HEK293 (cell line): ENCODE results near the gene TALDO1.

Source experiments
- CTCF ChIA-PET: fragments of 350-600 bp; formaldehyde crosslinking; extraction: SDS; loops from one replicate; lab custom pipeline; 2021; ENCODE audit warnings: antibody characterized with exemption; lab: Yijun Ruan, JAX
- POLR2A ChIA-PET: fragments of 300-600 bp; formaldehyde crosslinking; extraction: SDS; loops from one replicate; lab custom pipeline; 2020; ENCODE audit warnings: antibody characterized with exemption, inconsistent platforms; lab: Yijun Ruan, JAX
- H3K27ac ChIP-seq: fragments of 200-500 bp; sonication (Bioruptor generic); 2 replicates; pipeline ENCODE4 v1.5.1; 2014; ENCODE audit warnings: low read depth, low read length, control low read depth, inconsistent platforms; ENCODE audit errors: extremely low read depth
- H3K36me3 ChIP-seq, 2 experiments: fragments of 200-500 bp in 1 of 2; sonication (Bioruptor generic) in 1 of 2; 1 replicate in 1 of 2; 2 replicates in 1 of 2; pipeline ENCODE4 v1.5.1; 2014 to 2017; ENCODE audit warnings: inconsistent platforms in 2 of 2, low read length in 2 of 2; ENCODE audit not compliant: control insufficient read depth in 2 of 2, insufficient read depth in 1 of 2
- H3K4me1 ChIP-seq: fragments of 200-500 bp; sonication (Bioruptor generic); 2 replicates; pipeline ENCODE4 v1.5.1; 2014; ENCODE audit warnings: mild to moderate bottlenecking, low read length, inconsistent platforms; ENCODE audit not compliant: control insufficient read depth, insufficient read depth
- H3K4me3 ChIP-seq: 2 replicates; pipeline ENCODE4 v1.5.1; 2011; ENCODE audit warnings: low read depth, mild to moderate bottlenecking, control low read depth, low read length, moderate library complexity
- H3K9me3 ChIP-seq: fragments of 200-500 bp; sonication (Bioruptor generic); 2 replicates; pipeline ENCODE4 v1.5.1; 2014; ENCODE audit warnings: low read depth, low read length, inconsistent platforms; ENCODE audit not compliant: control insufficient read depth, insufficient read depth
- BCL11A ChIP-seq: fragments of 450-650 bp; formaldehyde crosslinking; IDR thresholded peaks from 2 replicates; pipeline ENCODE4 v1.5.1; 2016; ENCODE audit warnings: low read depth, missing biosample characterization, missing genetic modification characterization
- EGR2 ChIP-seq: fragments of 450-650 bp; formaldehyde crosslinking; IDR thresholded peaks from 2 replicates; pipeline ENCODE4 v1.5.1; 2016; ENCODE audit warnings: low read depth, missing biosample characterization, missing genetic modification characterization
- HOXD13 ChIP-seq: sonication (generic); formaldehyde crosslinking; IDR thresholded peaks from 2 replicates; pipeline ENCODE4 v1.8.0; 2022; ENCODE audit warnings: missing genetic modification reagents, borderline replicate concordance
- MZF1 ChIP-seq: fragments of 450-650 bp; formaldehyde crosslinking; IDR thresholded peaks from 2 replicates; pipeline ENCODE4 v1.5.1; 2017; ENCODE audit warnings: missing biosample characterization, missing genetic modification characterization, borderline replicate concordance
- ZBTB20 ChIP-seq: fragments of 450-650 bp; formaldehyde crosslinking; IDR thresholded peaks from 2 replicates; pipeline ENCODE4 v1.5.1; 2016; ENCODE audit warnings: missing biosample characterization, missing genetic modification characterization
- ZBTB8A ChIP-seq: fragments of 450-650 bp; formaldehyde crosslinking; IDR thresholded peaks from 2 replicates; pipeline ENCODE4 v1.5.1; 2016; ENCODE audit warnings: missing biosample characterization, missing genetic modification characterization
- ZFHX2 ChIP-seq: fragments of 450-650 bp; formaldehyde crosslinking; conservative IDR thresholded peaks from 2 replicates; pipeline ENCODE4 v1.5.1; 2016; ENCODE audit warnings: missing biosample characterization, missing genetic modification characterization
- ZFP3 ChIP-seq: fragments of 450-650 bp; formaldehyde crosslinking; IDR thresholded peaks from 2 replicates; pipeline ENCODE4 v1.5.1; 2016; ENCODE audit warnings: low read depth, missing biosample characterization, missing genetic modification characterization
- ZNF132 ChIP-seq: fragments of 450-650 bp; formaldehyde crosslinking; IDR thresholded peaks from 2 replicates; pipeline ENCODE4 v1.5.1; 2017; ENCODE audit warnings: missing biosample characterization, missing genetic modification characterization, borderline replicate concordance
- ZNF175 ChIP-seq: fragments of 450-650 bp; formaldehyde crosslinking; IDR thresholded peaks from 2 replicates; pipeline ENCODE4 v1.5.1; 2016; ENCODE audit warnings: missing biosample characterization, missing genetic modification characterization
- ZNF274 ChIP-seq, 2 experiments: fragments of 200-500 bp in 1 of 2; fragments of 450-650 bp in 1 of 2; sonication (Bioruptor generic) in 1 of 2; formaldehyde crosslinking in 1 of 2; IDR thresholded peaks; 2 replicates each; pipeline versions ENCODE4 v1.5.1 to v1.6.1; 2014 to 2016; ENCODE audit warnings: borderline replicate concordance in 1 of 2, inconsistent platforms in 1 of 2, low read length in 1 of 2, missing biosample characterization in 1 of 2, missing genetic modification characterization in 1 of 2
- ZNF366 ChIP-seq: fragments of 450-650 bp; formaldehyde crosslinking; conservative IDR thresholded peaks from 2 replicates; pipeline ENCODE4 v1.5.1; 2016; ENCODE audit warnings: missing biosample characterization, missing genetic modification characterization
- ZNF394 ChIP-seq: fragments of 450-650 bp; formaldehyde crosslinking; IDR thresholded peaks from 2 replicates; pipeline ENCODE4 v1.5.1; 2016; ENCODE audit warnings: missing biosample characterization, missing genetic modification characterization, mild to moderate bottlenecking, moderate library complexity, borderline replicate concordance
- ZNF501 ChIP-seq: fragments of 450-650 bp; formaldehyde crosslinking; IDR thresholded peaks from 2 replicates; pipeline ENCODE4 v1.5.1; 2016; ENCODE audit warnings: missing biosample characterization, missing genetic modification characterization
- ZNF561 ChIP-seq: fragments of 450-650 bp; IDR thresholded peaks from 2 replicates; pipeline ENCODE4 v1.5.1; 2018; ENCODE audit warnings: missing biosample characterization, missing genetic modification characterization, borderline replicate concordance
- ZNF621 ChIP-seq: fragments of 450-650 bp; formaldehyde crosslinking; IDR thresholded peaks from 2 replicates; pipeline ENCODE4 v1.5.1; 2017; ENCODE audit warnings: missing biosample characterization, missing genetic modification characterization
- ZNF707 ChIP-seq: fragments of 450-650 bp; formaldehyde crosslinking; IDR thresholded peaks from 2 replicates; pipeline ENCODE4 v1.5.1; 2016; ENCODE audit warnings: missing biosample characterization, missing genetic modification characterization
- ZNF768 ChIP-seq: fragments of 450-650 bp; formaldehyde crosslinking; IDR thresholded peaks from 2 replicates; pipeline ENCODE4 v1.5.1; 2018; ENCODE audit warnings: missing biosample characterization, mild to moderate bottlenecking, missing genetic modification characterization
- ZNF791 ChIP-seq: fragments of 450-650 bp; formaldehyde crosslinking; IDR thresholded peaks from 2 replicates; pipeline ENCODE4 v1.5.1; 2016; ENCODE audit warnings: missing biosample characterization, missing genetic modification characterization
- TF ChIP-seq, protein P1 (sequence below): fragments of 450-650 bp; formaldehyde crosslinking; optimal IDR thresholded peaks from 2 replicates; pipeline ENCODE3; 2016; ENCODE audit warnings: missing biosample characterization, mild to moderate bottlenecking, missing genetic modification characterization
- TF ChIP-seq, protein P2 (sequence below): fragments of 450-650 bp; formaldehyde crosslinking; IDR thresholded peaks from 2 replicates; pipeline ENCODE4 v1.5.1; 2016; ENCODE audit warnings: missing biosample characterization, missing genetic modification characterization
- TF ChIP-seq, protein P3 (sequence below): fragments of 450-650 bp; formaldehyde crosslinking; IDR thresholded peaks from 2 replicates; pipeline ENCODE4 v1.5.1; 2016; ENCODE audit warnings: missing biosample characterization, missing genetic modification characterization
- TF ChIP-seq, protein P4 (sequence below): fragments of 450-650 bp; formaldehyde crosslinking; IDR thresholded peaks from 2 replicates; pipeline ENCODE4 v1.5.1; 2017; ENCODE audit warnings: missing biosample characterization, missing genetic modification characterization
- TF ChIP-seq, protein P5 (sequence below): fragments of 450-650 bp; formaldehyde crosslinking; IDR thresholded peaks from 2 replicates; pipeline ENCODE4 v1.5.1; 2016; ENCODE audit warnings: missing biosample characterization, missing genetic modification characterization, low read depth
- TF ChIP-seq, protein P6 (sequence below): fragments of 450-650 bp; formaldehyde crosslinking; IDR thresholded peaks from 2 replicates; pipeline ENCODE4 v1.5.1; 2017; ENCODE audit warnings: missing biosample characterization, mild to moderate bottlenecking, missing genetic modification characterization, moderate library complexity

Gene TALDO1

DNA sequence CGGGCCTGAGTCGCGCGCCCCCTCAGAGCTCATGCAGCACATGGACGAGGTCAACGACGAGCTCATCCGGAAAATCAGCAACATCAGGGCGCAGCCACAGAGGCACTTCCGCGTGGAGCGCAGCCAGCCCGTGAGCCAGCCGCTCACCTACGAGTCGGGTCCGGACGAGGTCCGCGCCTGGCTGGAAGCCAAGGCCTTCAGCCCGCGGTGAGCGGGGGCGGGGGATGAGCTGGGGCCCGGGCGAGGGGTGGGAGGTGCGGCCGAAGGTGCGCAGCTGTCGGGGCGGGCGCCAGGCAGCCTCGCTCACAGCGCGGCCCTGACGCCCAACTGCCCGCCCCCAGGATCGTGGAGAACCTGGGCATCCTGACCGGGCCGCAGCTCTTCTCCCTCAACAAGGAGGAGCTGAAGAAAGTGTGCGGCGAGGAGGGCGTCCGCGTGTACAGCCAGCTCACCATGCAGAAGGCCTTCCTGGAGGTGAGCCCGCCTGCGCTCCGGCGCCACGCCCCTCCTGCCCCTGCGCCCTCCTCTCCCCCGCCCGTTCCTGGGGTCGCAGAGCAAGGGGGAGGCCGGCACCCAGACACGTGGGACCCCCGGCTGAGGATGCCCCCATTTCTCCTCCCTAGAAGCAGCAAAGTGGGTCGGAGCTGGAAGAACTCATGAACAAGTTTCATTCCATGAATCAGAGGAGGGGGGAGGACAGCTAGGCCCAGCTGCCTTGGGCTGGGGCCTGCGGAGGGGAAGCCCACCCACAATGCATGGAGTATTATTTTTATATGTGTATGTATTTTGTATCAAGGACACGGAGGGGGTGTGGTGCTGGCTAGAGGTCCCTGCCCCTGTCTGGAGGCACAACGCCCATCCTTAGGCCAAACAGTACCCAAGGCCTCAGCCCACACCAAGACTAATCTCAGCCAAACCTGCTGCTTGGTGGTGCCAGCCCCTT is 20.7 kb upstream of the TALDO1 start:
- no peaks in the 10 kb centered on the region; the same call in 1 of the 2 replicates for H3K4me1 ChIP-seq
- TF ChIP-seq MZF1 (tag by site-specific recombination), result no peak
- TF ChIP-seq, protein P1, sequence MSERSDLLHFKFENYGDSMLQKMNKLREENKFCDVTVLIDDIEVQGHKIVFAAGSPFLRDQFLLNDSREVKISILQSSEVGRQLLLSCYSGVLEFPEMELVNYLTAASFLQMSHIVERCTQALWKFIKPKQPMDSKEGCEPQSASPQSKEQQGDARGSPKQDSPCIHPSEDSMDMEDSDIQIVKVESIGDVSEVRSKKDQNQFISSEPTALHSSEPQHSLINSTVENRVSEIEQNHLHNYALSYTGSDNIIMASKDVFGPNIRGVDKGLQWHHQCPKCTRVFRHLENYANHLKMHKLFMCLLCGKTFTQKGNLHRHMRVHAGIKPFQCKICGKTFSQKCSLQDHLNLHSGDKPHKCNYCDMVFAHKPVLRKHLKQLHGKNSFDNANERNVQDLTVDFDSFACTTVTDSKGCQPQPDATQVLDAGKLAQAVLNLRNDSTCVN, result peak; percentile 44
- TF ChIP-seq ZNF561 (tag by site-specific recombination), result no peak
- peak; percentile 32; the same call in 1 of the 2 replicates for TF ChIP-seq ZNF394 (tag by site-specific recombination)
- TF ChIP-seq ZNF274 (IDR thresholded peaks at IDR 0.05; ENCODE audit: low read length), result no peak
- TF ChIP-seq ZNF274 (tag by site-specific recombination; IDR thresholded peaks at IDR 0.05; ENCODE audit: borderline replicate concordance), result no peak
- TF ChIP-seq ZNF707 (tag by site-specific recombination), result no peak
- TF ChIP-seq, protein P2, sequence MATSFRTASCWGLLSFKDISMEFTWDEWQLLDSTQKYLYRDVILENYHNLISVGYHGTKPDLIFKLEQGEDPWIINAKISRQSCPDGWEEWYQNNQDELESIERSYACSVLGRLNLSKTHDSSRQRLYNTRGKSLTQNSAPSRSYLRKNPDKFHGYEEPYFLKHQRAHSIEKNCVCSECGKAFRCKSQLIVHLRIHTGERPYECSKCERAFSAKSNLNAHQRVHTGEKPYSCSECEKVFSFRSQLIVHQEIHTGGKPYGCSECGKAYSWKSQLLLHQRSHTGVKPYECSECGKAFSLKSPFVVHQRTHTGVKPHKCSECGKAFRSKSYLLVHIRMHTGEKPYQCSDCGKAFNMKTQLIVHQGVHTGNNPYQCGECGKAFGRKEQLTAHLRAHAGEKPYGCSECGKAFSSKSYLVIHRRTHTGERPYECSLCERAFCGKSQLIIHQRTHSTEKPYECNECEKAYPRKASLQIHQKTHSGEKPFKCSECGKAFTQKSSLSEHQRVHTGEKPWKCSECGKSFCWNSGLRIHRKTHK (tag by site-specific recombination), result no peak
- TF ChIP-seq, protein P3, sequence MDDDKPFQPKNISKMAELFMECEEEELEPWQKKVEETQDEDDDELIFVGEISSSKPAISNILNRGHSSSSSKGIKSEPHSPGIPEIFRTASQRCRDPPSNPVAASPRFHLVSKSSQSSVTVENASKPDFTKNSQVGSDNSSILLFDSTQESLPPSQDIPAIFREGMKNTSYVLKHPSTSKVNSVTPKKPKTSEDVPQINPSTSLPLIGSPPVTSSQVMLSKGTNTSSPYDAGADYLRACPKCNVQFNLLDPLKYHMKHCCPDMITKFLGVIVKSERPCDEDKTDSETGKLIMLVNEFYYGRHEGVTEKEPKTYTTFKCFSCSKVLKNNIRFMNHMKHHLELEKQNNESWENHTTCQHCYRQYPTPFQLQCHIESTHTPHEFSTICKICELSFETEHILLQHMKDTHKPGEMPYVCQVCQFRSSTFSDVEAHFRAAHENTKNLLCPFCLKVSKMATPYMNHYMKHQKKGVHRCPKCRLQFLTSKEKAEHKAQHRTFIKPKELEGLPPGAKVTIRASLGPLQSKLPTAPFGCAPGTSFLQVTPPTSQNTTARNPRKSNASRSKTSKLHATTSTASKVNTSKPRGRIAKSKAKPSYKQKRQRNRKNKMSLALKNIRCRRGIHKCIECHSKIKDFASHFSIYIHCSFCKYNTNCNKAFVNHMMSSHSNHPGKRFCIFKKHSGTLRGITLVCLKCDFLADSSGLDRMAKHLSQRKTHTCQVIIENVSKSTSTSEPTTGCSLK, result no peak
- peak; percentile 62 for TF ChIP-seq ZBTB8A
- TF ChIP-seq, protein P4, sequence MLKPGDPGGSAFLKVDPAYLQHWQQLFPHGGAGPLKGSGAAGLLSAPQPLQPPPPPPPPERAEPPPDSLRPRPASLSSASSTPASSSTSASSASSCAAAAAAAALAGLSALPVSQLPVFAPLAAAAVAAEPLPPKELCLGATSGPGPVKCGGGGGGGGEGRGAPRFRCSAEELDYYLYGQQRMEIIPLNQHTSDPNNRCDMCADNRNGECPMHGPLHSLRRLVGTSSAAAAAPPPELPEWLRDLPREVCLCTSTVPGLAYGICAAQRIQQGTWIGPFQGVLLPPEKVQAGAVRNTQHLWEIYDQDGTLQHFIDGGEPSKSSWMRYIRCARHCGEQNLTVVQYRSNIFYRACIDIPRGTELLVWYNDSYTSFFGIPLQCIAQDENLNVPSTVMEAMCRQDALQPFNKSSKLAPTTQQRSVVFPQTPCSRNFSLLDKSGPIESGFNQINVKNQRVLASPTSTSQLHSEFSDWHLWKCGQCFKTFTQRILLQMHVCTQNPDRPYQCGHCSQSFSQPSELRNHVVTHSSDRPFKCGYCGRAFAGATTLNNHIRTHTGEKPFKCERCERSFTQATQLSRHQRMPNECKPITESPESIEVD (tag by site-specific recombination), result no peak
- no peak for TF ChIP-seq ZNF501
- no peak for TF ChIP-seq BCL11A (tag by site-specific recombination)
- TF ChIP-seq HOXD13, result no peak
- TF ChIP-seq ZNF132 (tag by site-specific recombination), result no peak
- TF ChIP-seq ZFHX2 (tag by site-specific recombination), result peak; percentile 88
- no peak for TF ChIP-seq ZNF175 (tag by site-specific recombination)
- no peak for TF ChIP-seq ZNF768 (tag by site-specific recombination)
- peak; percentile 50 for TF ChIP-seq EGR2 (tag by site-specific recombination)
- TF ChIP-seq, protein P5, sequence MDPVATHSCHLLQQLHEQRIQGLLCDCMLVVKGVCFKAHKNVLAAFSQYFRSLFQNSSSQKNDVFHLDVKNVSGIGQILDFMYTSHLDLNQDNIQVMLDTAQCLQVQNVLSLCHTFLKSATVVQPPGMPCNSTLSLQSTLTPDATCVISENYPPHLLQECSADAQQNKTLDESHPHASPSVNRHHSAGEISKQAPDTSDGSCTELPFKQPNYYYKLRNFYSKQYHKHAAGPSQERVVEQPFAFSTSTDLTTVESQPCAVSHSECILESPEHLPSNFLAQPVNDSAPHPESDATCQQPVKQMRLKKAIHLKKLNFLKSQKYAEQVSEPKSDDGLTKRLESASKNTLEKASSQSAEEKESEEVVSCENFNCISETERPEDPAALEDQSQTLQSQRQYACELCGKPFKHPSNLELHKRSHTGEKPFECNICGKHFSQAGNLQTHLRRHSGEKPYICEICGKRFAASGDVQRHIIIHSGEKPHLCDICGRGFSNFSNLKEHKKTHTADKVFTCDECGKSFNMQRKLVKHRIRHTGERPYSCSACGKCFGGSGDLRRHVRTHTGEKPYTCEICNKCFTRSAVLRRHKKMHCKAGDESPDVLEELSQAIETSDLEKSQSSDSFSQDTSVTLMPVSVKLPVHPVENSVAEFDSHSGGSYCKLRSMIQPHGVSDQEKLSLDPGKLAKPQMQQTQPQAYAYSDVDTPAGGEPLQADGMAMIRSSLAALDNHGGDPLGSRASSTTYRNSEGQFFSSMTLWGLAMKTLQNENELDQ, result no peak
- no peak for TF ChIP-seq ZNF366 (tag by site-specific recombination)
- TF ChIP-seq ZFP3 (tag by site-specific recombination), result no peak
- TF ChIP-seq ZNF621 (tag by site-specific recombination), result no peak
- TF ChIP-seq, protein P6, sequence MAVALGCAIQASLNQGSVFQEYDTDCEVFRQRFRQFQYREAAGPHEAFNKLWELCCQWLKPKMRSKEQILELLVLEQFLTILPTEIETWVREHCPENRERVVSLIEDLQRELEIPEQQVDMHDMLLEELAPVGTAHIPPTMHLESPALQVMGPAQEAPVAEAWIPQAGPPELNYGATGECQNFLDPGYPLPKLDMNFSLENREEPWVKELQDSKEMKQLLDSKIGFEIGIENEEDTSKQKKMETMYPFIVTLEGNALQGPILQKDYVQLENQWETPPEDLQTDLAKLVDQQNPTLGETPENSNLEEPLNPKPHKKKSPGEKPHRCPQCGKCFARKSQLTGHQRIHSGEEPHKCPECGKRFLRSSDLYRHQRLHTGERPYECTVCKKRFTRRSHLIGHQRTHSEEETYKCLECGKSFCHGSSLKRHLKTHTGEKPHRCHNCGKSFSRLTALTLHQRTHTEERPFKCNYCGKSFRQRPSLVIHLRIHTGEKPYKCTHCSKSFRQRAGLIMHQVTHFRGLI (tag by site-specific recombination), result 0 out of 2 replicates have a peak, but pooled peaks have one; percentile 41
- TF ChIP-seq ZNF791 (tag by site-specific recombination), result no peak
- TF ChIP-seq ZBTB20, result peak; percentile 16; the same call in 1 of the 2 replicates

More for the DNA sequence above, 20.7 kb upstream of the TALDO1 start:
- H3K4me3 ChIP-seq, result no peak overlapping the region
- ChIA-PET POLR2A (interaction anchor here (0.6 to 1.6 kb wide), 6 partner anchors 20 to 215 kb away, joined by 3 to 13 read pairs (median 4); partner anchors contain the start of genes DEAF1, GATD1 and TMEM80), CTCF (interaction anchor here (0.6 to 3.1 kb wide), 21 partner anchors 10 to 446 kb away, joined by 3 to 17 read pairs (median 3); partner anchors contain the start of genes TALDO1 and TMEM80)
- H3K9me3 ChIP-seq, result no peaks in the 10 kb centered on the region
- no peaks in the 10 kb centered on the region for H3K36me3 ChIP-seq
- H3K27ac ChIP-seq, result no peak overlapping the region
